Activated T-cell treated with anti-CD3 and anti-CD28 coated beads, Interleukin-2, amount 50 U/mL, for 72 hours (primary cell): Measurements from ENCODE around the gene DNAJC18. TPM values are rescaled to one million over a fixed set of nuclear protein-coding genes. Genes with fewer than 3 reads are reported as not detected.

Experiments
- ATAC-seq, 2 donors: fragments of 150-1000 bp; cut with Tn5 transposase; replicated peaks in 1 of 2; 2 replicates each; pipeline ENCODE4 v1.10.0; 2021; ENCODE audit warnings: moderate library complexity in 2 of 2, mild to moderate bottlenecking in 1 of 2
- DNase-seq, 2 donors: peaks; one replicate each; pipeline ENCODE4 v3.0.0; 2021 to 2022; ENCODE audit warnings: mixed read lengths in 1 of 2
- H3K27ac Mint-ChIP-seq: one replicate; pipeline ENCODE4 v1.8.0; 2022; ENCODE audit warnings: mild to moderate bottlenecking, moderate library complexity, mixed read lengths
- H3K27me3 Mint-ChIP-seq: one replicate; pipeline ENCODE4 v1.8.0; 2022; ENCODE audit warnings: low read depth, mixed read lengths
- H3K36me3 Mint-ChIP-seq, 2 donors: one replicate each; pipeline ENCODE4 v1.8.0; 2022; ENCODE audit warnings: mixed read lengths in 2 of 2, mild to moderate bottlenecking in 1 of 2; ENCODE audit not compliant: insufficient read depth in 2 of 2
- H3K4me1 Mint-ChIP-seq: one replicate; pipeline ENCODE4 v1.8.0; 2022; ENCODE audit warnings: low read depth, mixed read lengths
- H3K4me3 Mint-ChIP-seq, 2 donors: one replicate each; pipeline ENCODE4 v1.8.0; 2022; ENCODE audit warnings: mild to moderate bottlenecking in 2 of 2, mixed read lengths in 2 of 2, moderate library complexity in 2 of 2
- H3K9me3 Mint-ChIP-seq, 2 donors: one replicate each; pipeline ENCODE4 v1.8.0; 2022; ENCODE audit warnings: mixed read lengths in 2 of 2
- total RNA-seq, 2 donors: library from RNA; stranded (reverse); gene quantifications; one replicate each; pipeline ENCODE4 v1.2.3, GENCODE V29; 2022

DNAJC18 gene
- total RNA-seq, 2 donors from 2014 or later = 46.1 to 73.7 TPM

DNA sequence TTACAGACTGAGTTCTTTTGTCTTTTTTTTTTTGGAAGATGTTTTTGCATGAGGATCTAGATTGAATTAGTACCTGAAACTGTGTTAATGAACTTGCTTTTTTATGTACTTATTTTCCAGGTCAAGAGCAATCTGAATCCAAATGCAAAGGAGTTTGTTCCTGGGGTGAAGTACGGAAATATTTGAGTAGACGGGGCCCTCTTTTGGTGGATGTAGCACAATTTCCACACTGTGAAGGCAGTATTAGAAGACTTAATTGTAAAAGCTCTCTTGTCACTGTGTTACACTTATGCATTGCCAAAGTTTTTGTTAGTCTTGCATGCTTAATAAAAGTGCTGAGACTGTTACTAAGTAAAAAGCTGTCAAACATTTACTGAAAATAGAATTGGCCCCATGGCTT, 70.7 kb downstream of the DNAJC18 start:
- DNase-seq = no peak
- H3K4me3 Mint-ChIP-seq = no peak overlapping the region
- H3K27ac Mint-ChIP-seq = peak overlapping the region; percentile 55
- H3K36me3 Mint-ChIP-seq = peaks cover 4 to 16% of the 10 kb centered on the region in 2 donors
- H3K4me1 Mint-ChIP-seq = peaks cover 25% of the 10 kb centered on the region
- no peaks in the 10 kb centered on the region for H3K27me3 Mint-ChIP-seq
- H3K9me3 Mint-ChIP-seq = no peaks in the 10 kb centered on the region
- no peak for ATAC-seq

- H3K27me3 Mint-ChIP-seq = no peaks in the 10 kb centered on the region
- H3K4me3 Mint-ChIP-seq = no peak overlapping the region
- ATAC-seq = no peak
- peaks cover 6 to 18% of the 10 kb centered on the region in 2 donors for H3K36me3 Mint-ChIP-seq
- peaks cover 26% of the 10 kb centered on the region for H3K4me1 Mint-ChIP-seq
- DNase-seq = no peak
- no peaks in the 10 kb centered on the region for H3K9me3 Mint-ChIP-seq
- H3K27ac Mint-ChIP-seq = peak overlapping the region; percentile 75
Measured at GRCh38 chr5:139364466-139364865, 74.9 kb downstream of the DNAJC18 start.

DNA sequence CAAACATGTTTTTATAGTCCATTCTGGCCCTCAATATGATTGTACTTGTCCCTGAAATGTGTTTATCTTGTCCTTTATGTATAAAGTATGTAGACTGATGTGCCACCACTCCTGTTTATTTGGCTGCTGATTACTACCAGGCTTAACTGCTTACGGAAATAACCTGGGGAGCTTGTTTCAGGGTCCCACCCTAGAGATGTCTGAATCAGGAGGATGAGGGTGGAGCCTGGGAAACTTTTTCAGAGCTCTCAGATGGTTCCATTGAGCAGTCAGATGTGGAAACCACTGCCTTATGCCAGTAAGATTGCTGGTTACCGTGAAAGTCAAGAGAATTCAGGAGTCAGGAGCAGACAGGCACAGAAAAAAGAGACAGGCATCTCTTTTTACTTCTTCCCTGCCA, 75.4 kb downstream of the DNAJC18 start:
- peaks cover 26% of the 10 kb centered on the region for H3K4me1 Mint-ChIP-seq
- H3K4me3 Mint-ChIP-seq = no peak overlapping the region
- no peak for DNase-seq
- H3K9me3 Mint-ChIP-seq = no peaks in the 10 kb centered on the region
- H3K27ac Mint-ChIP-seq = peak overlapping the region; percentile 75
- H3K27me3 Mint-ChIP-seq = no peaks in the 10 kb centered on the region
- peak; percentile 51 to 53 for ATAC-seq
- H3K36me3 Mint-ChIP-seq = peaks cover 6 to 18% of the 10 kb centered on the region in 2 donors

DNA sequence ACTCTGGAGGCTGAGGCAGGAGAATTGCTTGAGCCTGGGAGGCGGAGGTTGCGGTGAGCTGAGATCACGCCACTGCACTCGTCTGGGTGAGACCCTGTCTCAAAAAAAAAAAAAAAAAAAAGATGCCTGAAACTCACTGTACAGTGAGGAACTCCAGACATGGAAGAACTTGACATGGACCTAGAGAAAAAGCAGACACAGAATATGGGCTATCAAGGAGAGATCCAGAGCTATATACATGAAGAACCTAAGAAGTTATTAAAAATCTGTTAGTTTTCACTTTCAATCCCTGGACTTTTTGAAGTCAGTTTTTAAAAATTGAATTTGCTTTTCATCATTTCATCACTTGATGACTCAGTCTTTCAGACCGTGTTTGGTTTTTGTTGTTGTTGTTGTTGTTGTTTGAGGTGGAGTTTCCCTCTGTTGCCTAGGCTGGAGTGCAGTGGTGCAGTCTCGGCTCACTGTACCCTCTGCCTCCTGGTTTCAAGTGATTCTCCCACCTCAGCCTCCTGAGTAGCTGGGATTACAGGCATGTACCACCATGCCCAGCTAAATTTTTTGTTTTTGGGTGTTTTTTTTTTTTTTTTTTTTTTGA, 77.4 kb downstream of the DNAJC18 start:
- no peak for DNase-seq
- peak in 1 of 2 donors; percentile 77 for ATAC-seq
- Mint-ChIP-seq H3K4me3 (no peak overlapping the region), H3K36me3 (peaks cover 8 to 15% of the 10 kb centered on the region in 2 donors), H3K9me3 (no peaks in the 10 kb centered on the region), H3K4me1 (peaks cover 26% of the 10 kb centered on the region), H3K27ac (peak overlapping the region; percentile 68), H3K27me3 (no peaks in the 10 kb centered on the region)

GRCh38 chr5:139360384-139360783, 78.9 kb downstream of the DNAJC18 start:
- H3K4me3 Mint-ChIP-seq = no peak overlapping the region

More at GRCh38 chr5:139360384-139360783, 78.9 kb downstream of the DNAJC18 start:
- Mint-ChIP-seq H3K4me1 (peaks cover 26% of the 10 kb centered on the region), H3K9me3 (no peaks in the 10 kb centered on the region), H3K27me3 (no peaks in the 10 kb centered on the region), H3K36me3 (peaks cover 8 to 17% of the 10 kb centered on the region in 2 donors), H3K27ac (peak overlapping the region; percentile 48)
- DNase-seq = no peak
- ATAC-seq = no peak

Other genes starting within 250 kb of the DNAJC18 start
- gene SIL1, start 241.2 kb downstream of the DNAJC18 start, total RNA-seq = 10 to 100 TPM; 32.5 to 37.3 TPM
- 100 to 1,000 TPM; 124 to 164 TPM for gene MATR3, start 145.8 kb downstream of the DNAJC18 start, total RNA-seq
- 100 to 1,000 TPM; 141 to 144 TPM for gene PAIP2, start 97.7 kb downstream of the DNAJC18 start, total RNA-seq
- gene SLC23A1, start 56.2 kb downstream of the DNAJC18 start, total RNA-seq = 1 to 10 TPM; 1.9 to 2.8 TPM
- gene MZB1, start 49.6 kb downstream of the DNAJC18 start, total RNA-seq = 10 to 100 TPM; 19.7 to 27.3 TPM
- gene PROB1, start 44.4 kb downstream of the DNAJC18 start, total RNA-seq = 1 to 10 TPM; 3.1 to 4.6 TPM
- 1 to 10 TPM; 3.3 to 3.5 TPM for gene SPATA24, start 35.4 kb downstream of the DNAJC18 start, total RNA-seq
- 1 to 10 TPM; 1.2 to 1.4 TPM for gene ECSCR, start 23.2 kb upstream of the DNAJC18 start, total RNA-seq
- gene SMIM33, start 31.5 kb upstream of the DNAJC18 start, total RNA-seq = under 1 TPM; 0.22 to 0.35 TPM
- 100 to 1,000 TPM in 1 of 2 donors, 10 to 100 TPM in 1; 98.6 to 230 TPM for gene STING1, start 43.2 kb upstream of the DNAJC18 start, total RNA-seq
- 100 to 1,000 TPM; 315 to 342 TPM for gene UBE2D2, start 121.8 kb upstream of the DNAJC18 start, total RNA-seq
- gene CXXC5, start 208.8 kb upstream of the DNAJC18 start, total RNA-seq = 1 to 10 TPM; 1.2 to 1.9 TPM